Smooth muscle cell (in vitro differentiated cells): ENCODE measurements around the gene PIEZO1. TPM values are rescaled to one million over a fixed set of nuclear protein-coding genes. Genes with fewer than 3 reads are reported as not detected.

Experiments used
- DNase-seq: peaks from one replicate; lab custom pipeline; 2025; ENCODE audit not compliant: unreplicated experiment; lab: John Stamatoyannopoulos, UW
- H2AFZ ChIP-seq: fragments of 200-600 bp; sonication (generic); 2 replicates; pipeline ENCODE4 v1.6.0; 2016; ENCODE audit warnings: antibody characterized with exemption, low read depth, mild to moderate bottlenecking
- H3F3A ChIP-seq: fragments of 200-600 bp; sonication (generic); 2 replicates; pipeline ENCODE4 v1.6.0; 2017; ENCODE audit warnings: antibody characterized with exemption, low read depth
- H3K27ac ChIP-seq: fragments of 200-600 bp; sonication (generic); 2 replicates; pipeline ENCODE4 v1.5.1; 2016; ENCODE audit warnings: low read depth, mild to moderate bottlenecking
- H3K27me3 ChIP-seq: fragments of 200-600 bp; sonication (generic); 2 replicates; pipeline ENCODE4 v1.6.1; 2016; ENCODE audit warnings: low read depth, mild to moderate bottlenecking
- H3K36me3 ChIP-seq: fragments of 200-600 bp; sonication (generic); 2 replicates; pipeline ENCODE4 v1.5.1; 2016; ENCODE audit warnings: low read depth
- H3K4me1 ChIP-seq: fragments of 200-600 bp; sonication (generic); 2 replicates; pipeline ENCODE4 v1.5.1; 2016; ENCODE audit warnings: low read depth
- H3K4me2 ChIP-seq: fragments of 200-600 bp; sonication (generic); 2 replicates; pipeline ENCODE4 v1.6.0; 2016; ENCODE audit warnings: mild to moderate bottlenecking
- H3K4me3 ChIP-seq: fragments of 200-600 bp; sonication (generic); 2 replicates; pipeline ENCODE4 v1.5.1; 2016; ENCODE audit warnings: mild to moderate bottlenecking
- H3K79me2 ChIP-seq: fragments of 200-600 bp; sonication (generic); 2 replicates; pipeline ENCODE4 v1.6.0; 2016; ENCODE audit warnings: low read depth, mild to moderate bottlenecking
- H3K9ac ChIP-seq: fragments of 200-600 bp; sonication (generic); 2 replicates; pipeline ENCODE4 v1.6.0; 2016; ENCODE audit warnings: low read depth
- H3K9me3 ChIP-seq: fragments of 200-600 bp; sonication (generic); replicated peaks from 2 replicates; pipeline ENCODE4 v1.5.1; 2016; ENCODE audit warnings: low read depth
- H4K20me1 ChIP-seq: fragments of 200-600 bp; sonication (generic); 2 replicates; pipeline ENCODE4 v1.6.0; 2016; ENCODE audit warnings: low read depth
- WGBS: methylation state at CpG from one replicate; pipeline ENCODE4 v1.1.7; 2016; ENCODE audit warnings: low lambda C conversion rate; 5-methylcytosine and 5-hydroxymethylcytosine counted together
- polyA plus RNA-seq: library from polyadenylated mRNA; unstranded; fragments of >200 nt; fragmentation: Nextera tagmentation; extraction: Ambion mirVana; gene quantifications from 2 replicates; pipeline ENCODE4 v1.2.1, GENCODE V29; 2016
- total RNA-seq: library from RNA; depleted of rRNA; stranded (reverse); fragments of >200 nt; gene quantifications from 2 replicates; pipeline ENCODE4 v1.2.3, GENCODE V29; 2014
- TF ChIP-seq, protein P1 (sequence below): fragments of 200-600 bp; sonication (generic); IDR thresholded peaks from 2 replicates; pipeline ENCODE4 v1.5.1; 2017; ENCODE audit warnings: borderline replicate concordance, mild to moderate bottlenecking, antibody characterized with exemption; ENCODE audit not compliant: insufficient read depth, poor library complexity, severe bottlenecking

Gene PIEZO1
- total and polyA plus RNA-seq, 2 experiments from 2014 or later, result 62.1 to 70.9 TPM

DNA sequence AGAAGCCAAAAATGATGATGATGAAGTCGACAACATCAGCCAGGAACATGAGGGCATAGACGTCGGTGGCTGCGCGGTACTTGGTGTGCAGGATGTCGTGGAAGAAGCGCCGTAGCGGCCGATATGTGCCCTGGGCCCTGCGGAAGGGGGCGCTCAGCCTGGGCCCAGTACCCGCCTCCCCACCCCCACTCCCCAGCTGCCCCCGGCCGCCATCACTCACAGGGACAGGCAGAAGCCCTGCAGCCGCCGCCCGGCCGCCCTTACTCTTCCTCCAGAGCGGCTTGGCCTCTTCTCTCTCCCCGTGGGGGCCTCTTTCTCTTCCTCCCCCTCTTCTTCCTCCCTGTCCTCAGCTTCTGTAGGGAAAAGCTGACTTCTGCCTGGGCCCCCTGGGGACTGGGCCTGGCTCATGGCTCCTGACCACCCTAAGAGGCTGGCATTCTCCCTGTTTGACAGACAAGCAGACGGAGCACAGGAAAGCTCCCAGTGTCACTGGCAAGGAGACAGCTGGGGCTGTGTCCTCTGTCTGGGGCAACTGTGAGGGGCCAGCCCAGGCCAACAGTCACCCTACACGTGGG, 64.5 kb downstream of the PIEZO1 start:
- H3K27ac ChIP-seq, result no peak overlapping the region
- no peaks in the 10 kb centered on the region for H3K9me3 ChIP-seq
- H3K4me2 ChIP-seq, result no peak overlapping the region
- 99% methylated on average over 20 of the region's 23 CpGs for WGBS
- no peaks in the 10 kb centered on the region for H3K4me1 ChIP-seq
- peaks cover 6% of the 10 kb centered on the region for H3K36me3 ChIP-seq
- peaks cover 3% of the 10 kb centered on the region for H4K20me1 ChIP-seq
- H3F3A ChIP-seq, result no peaks in the 10 kb centered on the region
- no peak for DNase-seq
- H3K9ac ChIP-seq, result no peak overlapping the region
- TF ChIP-seq, protein P1, sequence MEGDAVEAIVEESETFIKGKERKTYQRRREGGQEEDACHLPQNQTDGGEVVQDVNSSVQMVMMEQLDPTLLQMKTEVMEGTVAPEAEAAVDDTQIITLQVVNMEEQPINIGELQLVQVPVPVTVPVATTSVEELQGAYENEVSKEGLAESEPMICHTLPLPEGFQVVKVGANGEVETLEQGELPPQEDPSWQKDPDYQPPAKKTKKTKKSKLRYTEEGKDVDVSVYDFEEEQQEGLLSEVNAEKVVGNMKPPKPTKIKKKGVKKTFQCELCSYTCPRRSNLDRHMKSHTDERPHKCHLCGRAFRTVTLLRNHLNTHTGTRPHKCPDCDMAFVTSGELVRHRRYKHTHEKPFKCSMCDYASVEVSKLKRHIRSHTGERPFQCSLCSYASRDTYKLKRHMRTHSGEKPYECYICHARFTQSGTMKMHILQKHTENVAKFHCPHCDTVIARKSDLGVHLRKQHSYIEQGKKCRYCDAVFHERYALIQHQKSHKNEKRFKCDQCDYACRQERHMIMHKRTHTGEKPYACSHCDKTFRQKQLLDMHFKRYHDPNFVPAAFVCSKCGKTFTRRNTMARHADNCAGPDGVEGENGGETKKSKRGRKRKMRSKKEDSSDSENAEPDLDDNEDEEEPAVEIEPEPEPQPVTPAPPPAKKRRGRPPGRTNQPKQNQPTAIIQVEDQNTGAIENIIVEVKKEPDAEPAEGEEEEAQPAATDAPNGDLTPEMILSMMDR, result no peak
- no peak overlapping the region for H2AFZ ChIP-seq
- H3K27me3 ChIP-seq, result no peaks in the 10 kb centered on the region
- no peaks in the 10 kb centered on the region for H3K79me2 ChIP-seq
- H3K4me3 ChIP-seq, result no peak overlapping the region

DNA sequence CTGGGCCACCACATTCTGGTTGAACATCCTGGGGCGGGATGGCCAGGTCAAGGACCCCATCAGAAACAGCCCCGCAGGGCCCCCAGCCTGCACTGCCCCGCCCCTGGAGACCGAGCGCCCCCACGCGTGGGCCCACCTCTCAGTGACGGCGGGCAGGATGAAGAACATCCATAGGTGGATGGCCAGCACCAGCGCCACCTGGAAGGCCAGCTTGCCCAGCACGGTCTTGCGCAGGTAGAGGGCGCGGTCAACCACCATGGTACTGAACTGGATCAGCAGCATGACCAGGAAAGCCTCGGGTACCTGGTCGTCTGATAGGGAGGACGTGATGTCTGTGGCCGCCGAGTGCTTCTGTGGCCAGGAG, 65.1 kb downstream of the PIEZO1 start:
- WGBS, result 95% methylated on average over 18 of the region's 19 CpGs
- Histone ChIP-seq H3K4me1 (no peaks in the 10 kb centered on the region), H3K9me3 (no peaks in the 10 kb centered on the region), H2AFZ (no peak overlapping the region), H3K9ac (no peak overlapping the region), H3K4me3 (no peak overlapping the region), H3F3A (no peaks in the 10 kb centered on the region), H4K20me1 (peaks cover 3% of the 10 kb centered on the region), H3K79me2 (no peaks in the 10 kb centered on the region), H3K36me3 (peaks cover 6% of the 10 kb centered on the region), H3K27ac (no peak overlapping the region), H3K4me2 (no peak overlapping the region), H3K27me3 (no peaks in the 10 kb centered on the region)
- no peak for DNase-seq
- TF ChIP-seq, protein P1, result no peak

GRCh38 chr16:88719267-88719932, 65.6 kb downstream of the PIEZO1 start:
- Histone ChIP-seq H4K20me1 (peaks cover 6% of the 10 kb centered on the region), H3K4me3 (no peak overlapping the region), H2AFZ (no peak overlapping the region), H3K36me3 (peaks cover 6% of the 10 kb centered on the region), H3K4me1 (no peaks in the 10 kb centered on the region), H3K4me2 (no peak overlapping the region), H3K9me3 (no peaks in the 10 kb centered on the region), H3K79me2 (no peaks in the 10 kb centered on the region), H3K27me3 (no peaks in the 10 kb centered on the region), H3F3A (no peaks in the 10 kb centered on the region), H3K9ac (no peak overlapping the region), H3K27ac (no peak overlapping the region)
- no peak for DNase-seq
- TF ChIP-seq, protein P1, result no peak
- WGBS, result 98% methylated on average over 29 of the region's 29 CpGs

- Histone ChIP-seq H3F3A (no peaks in the 10 kb centered on the region), H4K20me1 (peaks cover 17% of the 10 kb centered on the region), H3K9ac (no peak overlapping the region), H3K27me3 (no peaks in the 10 kb centered on the region), H3K4me1 (no peaks in the 10 kb centered on the region), H3K4me2 (no peak overlapping the region), H3K36me3 (peaks cover 6% of the 10 kb centered on the region), H2AFZ (no peak overlapping the region), H3K79me2 (no peaks in the 10 kb centered on the region), H3K9me3 (no peaks in the 10 kb centered on the region), H3K4me3 (no peak overlapping the region), H3K27ac (no peak overlapping the region)
- 98% methylated on average over 11 of the region's 11 CpGs for WGBS
- no peak for DNase-seq
- TF ChIP-seq, protein P1, result no peak
Observed at GRCh38 chr16:88718178-88718577, 66.8 kb downstream of the PIEZO1 start.
